GM19099 (cell line): ENCODE measurements around the gene ETNPPL.

Experiments used
- POLR2A ChIP-seq: IDR thresholded peaks from 3 replicates; pipeline ENCODE4 v1.6.1; 2011; ENCODE audit warnings: low read depth; ENCODE audit not compliant: insufficient read length; ENCODE audit errors: extremely low read depth

Gene ETNPPL

DNA sequence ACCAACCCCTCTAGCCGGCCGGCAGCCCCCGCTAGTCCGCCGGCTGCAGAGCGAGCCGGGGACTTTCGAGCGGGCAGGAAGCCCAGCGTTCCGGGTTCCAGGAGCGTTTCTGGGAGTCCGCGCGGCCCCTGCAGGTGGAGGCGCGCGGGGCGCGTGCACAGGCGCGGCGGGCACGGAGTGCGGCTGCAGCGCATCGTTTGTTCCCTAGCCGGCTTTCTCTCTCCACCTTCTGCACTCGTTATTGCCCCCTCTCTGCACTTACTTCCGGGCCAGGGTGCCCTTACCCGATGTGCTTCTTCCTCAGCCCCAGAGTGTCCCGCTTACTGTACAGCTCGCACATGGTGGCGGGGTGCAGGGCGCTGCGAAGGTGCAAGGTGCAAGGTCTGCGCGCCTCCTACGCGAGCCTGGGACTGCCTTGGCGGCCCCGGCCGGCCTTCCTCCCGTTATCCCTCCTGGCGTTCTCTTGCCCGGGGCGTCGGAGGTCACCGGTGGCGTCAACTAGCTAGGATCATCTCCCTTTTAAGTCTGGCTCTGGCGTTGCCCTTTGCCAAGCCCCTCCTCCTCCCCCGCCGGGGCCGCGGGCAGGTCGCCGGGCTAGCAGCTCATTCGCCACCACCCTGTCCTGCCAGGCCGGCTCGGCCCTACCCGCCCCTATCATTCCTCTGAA is at the start of gene ETNPPL:
TSS of gene ETNPPL (minus strand) at position 495 of the 667 bp plus-strand sequence. CDS start at position 340, 155 bp downstream.
- no peak for TF ChIP-seq POLR2A

DNA sequence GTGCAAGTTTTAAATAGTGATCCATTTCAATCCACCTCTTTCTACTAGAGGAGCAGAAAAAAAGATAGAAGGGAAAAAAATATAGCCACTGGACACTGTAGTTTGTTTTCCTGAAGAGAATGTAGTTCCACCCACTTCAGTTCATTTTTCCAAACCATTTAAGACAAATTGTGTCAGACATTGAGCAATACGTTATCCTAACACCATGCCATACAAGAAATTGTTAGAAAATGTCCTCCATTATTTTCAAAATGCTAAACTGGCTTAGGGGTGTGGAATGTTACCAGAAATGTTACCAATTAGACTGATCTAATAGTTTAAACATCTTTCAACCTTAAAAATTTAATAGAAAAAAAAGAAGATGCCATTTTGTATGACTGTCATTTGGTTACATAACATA is 48.6 kb upstream of the ETNPPL start:
- no peak for TF ChIP-seq POLR2A

DNA sequence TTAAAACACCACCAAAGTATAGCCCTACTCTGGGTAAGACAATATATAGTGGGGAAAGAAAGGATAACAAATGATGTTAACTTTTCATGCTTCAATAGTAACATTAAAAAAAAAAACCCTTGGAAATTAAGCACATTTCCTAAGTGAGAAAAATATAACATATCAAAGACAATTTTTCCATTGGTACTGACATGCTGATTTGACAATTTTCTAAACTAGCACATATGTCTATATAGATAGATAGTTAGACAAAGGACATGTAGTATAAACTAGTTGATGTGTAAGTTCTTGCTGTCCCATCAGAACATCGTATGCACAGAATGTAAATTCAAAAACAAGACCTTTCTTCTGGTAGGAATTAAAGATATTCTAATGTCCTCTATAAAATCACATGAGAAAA is 47.2 kb upstream of the ETNPPL start:
- TF ChIP-seq POLR2A, result no peak

DNA sequence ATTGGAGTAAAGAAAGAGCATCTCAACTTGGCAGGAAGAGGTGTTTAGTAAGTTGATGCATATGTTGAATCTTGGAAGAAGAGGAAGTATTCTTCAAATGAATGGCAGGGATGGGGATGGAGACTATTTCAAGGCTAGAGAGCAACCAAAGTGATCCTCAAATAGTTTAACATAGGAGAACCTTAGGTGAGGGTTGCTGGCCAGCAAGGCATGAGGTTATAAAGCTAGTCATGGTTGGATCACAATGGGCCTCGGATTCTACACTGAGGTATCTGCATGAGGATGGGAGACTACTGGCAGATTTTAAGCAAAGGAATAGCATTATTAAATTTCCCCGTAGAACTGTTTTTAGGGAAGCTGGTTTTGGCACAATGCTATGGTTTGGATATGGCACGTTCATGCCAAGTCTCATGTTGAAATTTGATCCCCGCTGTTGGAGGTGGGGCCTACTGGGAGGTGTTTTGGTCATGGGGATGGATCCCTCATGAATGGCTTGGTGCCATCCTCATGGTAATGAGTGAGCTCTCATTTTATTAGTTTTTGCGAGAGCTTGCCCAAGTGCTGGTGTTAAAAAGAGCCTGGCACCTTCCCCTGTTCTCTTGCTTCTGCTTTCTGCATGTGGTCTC is 41.9 kb upstream of the ETNPPL start:
- TF ChIP-seq POLR2A, result no peak

DNA sequence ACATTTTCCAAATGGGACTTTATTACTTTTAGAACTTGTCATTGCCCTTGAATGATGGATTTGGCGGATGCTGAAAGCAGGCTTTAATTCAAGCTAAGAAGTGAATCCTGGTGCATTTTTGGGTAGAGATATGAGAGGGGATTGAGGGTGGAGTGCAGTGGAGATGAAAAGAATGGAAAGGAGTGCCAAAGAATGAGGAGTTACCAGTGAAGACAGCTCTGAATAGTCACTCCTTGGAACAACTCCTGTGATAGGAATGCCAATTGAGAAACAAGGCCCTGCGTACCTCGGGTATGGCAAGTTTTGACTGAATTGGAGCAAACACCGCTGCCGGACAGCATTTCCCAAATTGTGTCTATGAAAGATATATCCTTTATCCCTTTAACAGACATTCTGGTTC is 36.5 kb upstream of the ETNPPL start:
- TF ChIP-seq POLR2A, result no peak

DNA sequence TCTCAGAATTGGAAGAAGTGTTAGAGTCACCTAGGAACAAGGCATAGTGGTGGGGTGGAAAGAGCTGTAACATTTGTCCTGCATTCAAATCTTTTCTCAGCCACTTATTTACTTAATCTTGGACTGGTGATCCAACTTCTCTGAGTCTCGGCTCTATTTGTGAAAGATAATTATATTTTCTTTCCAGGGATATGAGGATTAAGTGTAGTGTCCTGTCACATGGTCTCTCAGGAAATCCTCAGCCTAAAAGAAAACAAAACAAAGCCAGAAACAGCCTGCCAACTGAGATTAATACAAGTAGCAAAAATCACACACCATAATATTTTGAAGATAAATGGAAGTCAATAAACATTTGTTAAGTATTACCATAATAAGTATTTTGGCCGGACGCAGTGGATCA is 33.3 kb upstream of the ETNPPL start:
- no peak for TF ChIP-seq POLR2A

DNA sequence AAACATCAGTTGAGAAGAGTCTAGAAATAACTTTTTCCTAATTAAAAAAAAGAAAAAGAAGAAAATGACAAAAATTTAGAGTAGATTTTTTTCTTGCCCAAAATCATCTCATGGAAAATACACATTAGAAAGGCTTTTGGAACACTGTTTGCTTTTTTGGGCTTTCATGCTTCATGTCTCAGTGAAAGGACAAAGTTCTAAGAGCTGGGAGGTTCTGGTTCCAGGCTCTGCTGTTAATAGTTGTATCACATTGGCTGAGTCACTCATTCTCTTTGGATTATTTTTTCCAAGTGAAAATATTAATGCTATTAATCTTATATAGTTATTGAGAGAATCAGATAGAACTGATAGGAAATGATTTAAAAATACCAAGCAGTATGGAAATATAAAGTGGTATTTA is 32.9 kb upstream of the ETNPPL start:
- no peak for TF ChIP-seq POLR2A

DNA sequence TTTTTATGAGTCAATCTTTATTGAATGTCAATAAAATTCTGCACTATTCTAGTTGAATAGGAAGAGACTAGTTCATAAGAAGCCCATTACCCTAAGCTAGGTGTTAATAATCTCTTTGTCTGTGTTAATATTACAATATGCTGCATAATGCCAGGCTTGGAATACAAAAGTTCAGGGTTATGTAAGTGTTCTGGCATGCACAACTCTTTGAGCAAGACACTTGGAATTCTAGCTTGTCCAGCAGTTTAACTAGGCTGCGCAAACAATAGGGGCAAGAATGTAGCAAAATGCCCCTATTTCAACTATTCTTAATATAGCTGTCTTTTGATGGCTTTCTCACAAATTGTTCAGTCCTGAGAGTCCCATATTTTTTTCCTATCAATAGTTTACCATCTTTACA is 31.3 kb upstream of the ETNPPL start:
- TF ChIP-seq POLR2A, result no peak

DNA sequence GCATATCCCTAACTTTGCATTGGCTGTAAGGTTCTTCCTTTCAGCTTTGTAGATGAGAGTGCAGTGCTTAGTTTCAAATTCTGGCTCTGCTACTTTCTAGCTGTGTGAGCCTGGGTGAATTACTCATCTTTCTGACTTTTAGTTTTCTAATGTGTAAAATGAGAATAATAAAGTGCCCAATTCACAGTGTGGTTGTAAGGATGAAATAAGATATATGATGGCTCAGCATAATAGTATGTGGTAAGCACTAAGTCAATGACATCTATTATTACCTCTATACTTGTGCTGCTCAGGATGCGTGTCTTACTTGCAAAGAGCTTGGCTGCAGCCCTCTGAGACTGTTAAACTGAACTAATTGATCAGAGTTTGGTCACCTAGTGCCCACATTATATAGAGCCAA is 30.6 kb upstream of the ETNPPL start:
- no peak for TF ChIP-seq POLR2A

DNA sequence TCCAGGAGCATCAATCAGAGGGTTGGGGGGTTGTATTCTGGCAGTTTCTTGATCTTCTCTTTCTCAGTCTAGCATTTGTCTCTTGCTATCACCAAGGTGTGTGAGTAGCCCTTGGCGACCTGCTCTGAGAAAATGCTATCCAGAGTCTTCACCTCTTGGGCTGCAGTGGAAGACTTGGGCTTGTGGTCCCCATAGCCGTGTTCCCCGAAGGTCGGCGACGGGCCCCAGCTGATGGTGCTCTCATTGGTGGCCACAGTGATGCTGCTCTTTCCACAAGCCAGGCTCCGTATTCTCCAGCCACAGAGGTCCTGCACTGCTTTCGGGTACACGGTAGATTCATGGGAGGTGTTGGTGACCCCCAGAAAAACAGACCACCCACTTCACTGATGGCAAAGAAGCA is 25.9 kb upstream of the ETNPPL start:
- no peak for TF ChIP-seq POLR2A

DNA sequence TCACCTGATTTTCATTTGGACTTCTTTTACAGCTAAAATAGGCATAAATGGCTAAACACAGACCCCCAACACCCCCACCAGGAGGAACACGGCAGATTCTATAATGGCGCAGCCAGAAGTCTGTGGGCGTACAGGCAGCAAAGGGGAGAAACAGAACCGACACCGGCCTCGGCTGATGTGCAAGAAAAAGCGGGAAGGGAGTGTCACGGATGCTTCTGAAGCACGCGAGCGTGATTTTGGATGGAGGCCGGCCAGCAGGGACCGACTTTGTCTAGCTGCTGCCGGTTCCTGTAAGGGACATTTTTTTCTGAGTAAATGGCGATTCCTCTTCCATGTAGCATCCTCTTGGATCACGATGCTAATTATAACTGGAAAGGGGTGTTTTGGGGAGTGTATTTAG is 24.9 kb upstream of the ETNPPL start:
- no peak for TF ChIP-seq POLR2A

DNA sequence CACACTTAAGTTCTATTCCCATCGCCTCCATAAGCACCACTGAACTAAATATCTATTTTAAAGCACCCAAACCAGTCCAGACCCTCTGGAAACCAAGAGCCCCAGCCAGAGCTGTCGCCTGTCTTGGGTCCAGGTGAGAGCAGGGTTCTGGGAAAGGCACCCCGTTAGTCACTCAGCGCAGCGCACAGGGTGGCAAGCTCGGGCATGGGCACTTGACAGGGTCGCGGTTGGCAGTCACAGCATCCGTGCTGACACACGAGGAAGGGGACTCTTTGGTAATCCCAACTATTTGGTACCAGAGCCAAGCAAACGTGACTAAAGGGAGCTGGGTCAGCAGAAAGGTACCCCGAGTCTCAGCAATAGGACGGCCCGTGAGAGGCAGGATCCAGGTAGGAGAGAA is 24.3 kb upstream of the ETNPPL start:
- no peak for TF ChIP-seq POLR2A

DNA sequence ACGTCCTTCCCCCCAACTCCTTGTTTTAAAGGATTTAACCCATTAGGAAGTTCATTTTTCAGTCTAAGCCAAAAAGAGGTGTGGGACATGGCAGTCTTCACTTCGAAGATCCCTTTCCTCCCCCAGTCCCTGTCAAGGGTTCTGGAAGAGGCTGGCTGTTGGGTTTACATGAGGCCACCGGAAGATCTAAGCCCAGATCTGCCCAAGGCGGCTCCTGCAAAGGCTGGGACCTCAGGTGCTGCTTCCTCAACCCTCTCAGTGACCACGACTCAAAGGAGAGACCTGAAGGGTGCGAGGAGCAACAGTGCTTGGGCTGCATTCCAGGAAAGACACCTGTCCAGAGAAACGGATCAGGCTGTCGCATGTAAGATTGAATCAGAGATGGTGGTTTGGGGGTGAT is 23.5 kb upstream of the ETNPPL start:
- TF ChIP-seq POLR2A, result no peak

DNA sequence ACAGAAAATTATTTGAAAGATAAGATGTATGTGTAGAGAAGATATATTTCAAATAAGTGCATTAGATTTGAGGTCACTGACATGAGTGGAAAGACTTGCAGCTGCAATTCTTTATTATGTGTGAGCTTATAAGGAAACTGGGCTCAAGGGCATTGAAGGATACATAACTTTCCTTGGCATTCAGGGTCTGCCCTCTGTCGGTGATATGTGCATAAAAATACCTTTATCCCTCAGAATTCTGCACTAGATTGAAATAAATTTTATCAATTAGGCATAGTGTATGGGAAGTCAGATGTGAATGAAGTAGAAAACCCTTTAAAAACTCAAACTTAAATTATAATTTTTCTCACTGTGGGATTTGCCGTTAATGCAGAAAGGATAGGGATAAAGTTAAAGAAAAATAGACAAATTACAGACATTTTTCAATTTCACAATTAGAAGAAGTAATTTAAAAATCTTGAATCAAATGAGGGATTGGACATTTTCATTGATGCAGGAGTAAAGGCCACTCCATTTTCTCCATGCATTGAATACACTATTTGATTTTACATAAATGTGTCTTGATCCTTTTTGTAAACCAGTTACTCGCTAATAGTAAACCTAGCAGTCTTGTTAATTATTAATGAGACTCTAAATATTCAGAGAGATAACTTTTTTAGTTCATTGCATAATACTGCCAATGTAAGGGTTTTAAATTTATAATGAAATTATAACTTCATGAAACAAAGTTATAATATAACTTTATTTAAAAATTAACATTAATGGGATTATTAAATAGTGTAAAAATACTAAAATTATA is 21.0 kb upstream of the ETNPPL start:
- no peak for TF ChIP-seq POLR2A

DNA sequence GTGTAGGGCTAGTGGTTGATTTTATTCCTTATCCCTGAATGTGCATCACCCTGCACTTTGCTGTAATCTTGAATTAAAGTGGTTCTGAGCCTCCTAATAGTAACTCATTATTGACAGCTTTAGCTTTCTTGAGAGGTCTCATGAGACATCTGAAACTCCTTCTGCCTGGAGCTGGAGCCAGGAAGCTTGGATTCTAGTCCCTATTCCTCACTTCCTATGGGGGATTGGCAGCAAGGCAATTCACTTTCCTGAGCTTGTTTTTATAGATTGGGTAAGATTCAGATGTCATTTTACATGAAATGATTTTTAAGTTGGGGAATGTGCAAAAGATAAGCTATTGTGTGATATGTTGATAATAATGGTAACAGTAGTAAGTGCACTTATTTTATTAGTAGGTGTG is 17.1 kb upstream of the ETNPPL start:
- TF ChIP-seq POLR2A, result no peak

DNA sequence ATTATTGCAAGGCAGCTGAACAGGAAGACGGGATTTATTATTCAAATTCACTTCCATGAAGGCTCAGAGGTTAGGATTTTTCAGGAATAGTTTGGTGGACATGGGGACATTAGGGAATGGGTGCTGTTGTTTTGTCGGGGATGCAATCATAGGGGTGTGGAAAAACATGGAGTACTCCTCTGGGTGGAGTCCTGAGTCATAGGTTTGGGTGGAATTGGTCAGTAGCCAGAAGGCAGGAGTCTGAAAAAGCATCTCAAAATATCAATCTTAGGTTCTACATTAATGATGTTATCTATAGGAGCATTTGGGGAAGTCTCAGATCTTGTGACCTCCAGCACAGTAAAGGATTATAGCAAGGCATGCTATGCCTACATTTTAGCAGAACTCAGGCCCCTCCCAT is 14.5 kb upstream of the ETNPPL start:
- TF ChIP-seq POLR2A, result no peak
